Right lobe of liver (tissue), 6 donors: ENCODE results near the gene GRIK1. TPM values are rescaled to one million over a fixed set of nuclear protein-coding genes. Genes with fewer than 3 reads are reported as not detected.

Experiments used
- ATAC-seq, 4 donors: fragments of 200-7000 bp; cut with Tn5 transposase; one replicate each; pipeline ENCODE4 v1.9.1; 2020; ENCODE audit warnings: mild to moderate bottlenecking in 4 of 4, moderate library complexity in 4 of 4
- DNase-seq, 3 donors: peaks; one replicate each; pipeline ENCODE4 v3.0.0-alpha.2; 2020
- H3K27ac ChIP-seq, 3 donors: fragments of 200-600 bp; one replicate each; pipeline ENCODE4 v1.8.0; 2022
- H3K27me3 ChIP-seq, 2 donors: fragments of 200-600 bp; one replicate each; pipeline ENCODE4 v1.8.0; 2022
- H3K36me3 ChIP-seq, 4 donors: fragments of 200-600 bp; sonication (generic) in 1 of 4; one replicate each; pipeline versions ENCODE4 v1.5.1 to v1.8.0; 2017 to 2022; ENCODE audit warnings: control low read depth in 1 of 4
- H3K4me1 ChIP-seq, 4 donors: fragments of 200-600 bp; sonication (generic) in 1 of 4; one replicate each; pipeline versions ENCODE4 v1.5.1 to v1.8.0; 2017 to 2022; ENCODE audit warnings: control low read depth in 1 of 4
- H3K4me3 ChIP-seq, 3 donors: fragments of 200-600 bp; one replicate each; pipeline ENCODE4 v1.8.0; 2022
- H3K9me3 ChIP-seq, 4 donors: fragments of 200-600 bp; sonication (generic) in 1 of 4; one replicate each; pipeline versions ENCODE4 v1.5.1 to v1.8.0; 2017 to 2022; ENCODE audit warnings: control low read depth in 1 of 4
- CTCF ChIP-seq, 4 donors: fragments of 200-600 bp in 3 of 4; fragments of 450-650 bp in 1 of 4; IDR thresholded peaks; one replicate each; pipeline versions ENCODE4 v1.5.1 to v1.8.0; 2016 to 2022; ENCODE audit warnings: antibody characterized with exemption in 4 of 4, mild to moderate bottlenecking in 2 of 4
- POLR2A ChIP-seq: fragments of 450-650 bp; IDR thresholded peaks from one replicate; pipeline ENCODE4 v1.6.1; 2017; ENCODE audit warnings: antibody characterized with exemption, mild to moderate bottlenecking
- WGBS: methylation state at CpG from one replicate; pipeline ENCODE4 v1.1.6; 2018; ENCODE audit warnings: low coverage, low lambda C conversion rate; ENCODE audit not compliant: insufficient coverage; ENCODE audit errors: missing lambda C conversion rate; 5-methylcytosine and 5-hydroxymethylcytosine counted together
- intact Hi-C, 2 donors: fragments of 100-400 bp; cut with DNase I; formaldehyde crosslinking; loops; one replicate each; pipeline versions ENCODE4 v1.11.2 to v1.14.1; 2022
- total RNA-seq, 6 experiments: library from RNA; depleted of rRNA in 2 of 6; stranded (reverse); fragments of >200 nt in 2 of 6; fragmentation: NEBNext Ultra II Directional in 3 of 6; extraction: Animal tissue kit (Norgen Biotek cat#: 25700) in 3 of 6; gene quantifications; one replicate each; pipeline versions ENCODE4 v1.1.0 to v1.2.4, GENCODE V29; 2016 to 2023
- donor health status: DM: no; HTN: yes; CAD: no.
- donor health status: DM: no; HTN: no; CAD: no.
- donor health status: DM: no; HTN: no; CAD: no.
- donor health status: DM: no; HTN: yes; CAD: no.
- donor health status: DM: no; HTN: yes; CAD: no.

GRIK1 gene
- total RNA-seq, 6 experiments from 2014 or later = not detected

- intact Hi-C loops = no loop called here
- no peaks in the 10 kb centered on the region for H3K9me3 ChIP-seq
- H3K4me1 ChIP-seq = no peaks in the 10 kb centered on the region
- no peak overlapping the region for H3K4me3 ChIP-seq
- ATAC-seq = no peak
- H3K27ac ChIP-seq = no peak overlapping the region
- DNase-seq = no peak
- no peak for TF ChIP-seq POLR2A
- TF ChIP-seq CTCF (IDR thresholded peaks at IDR 0.05) = no peak
- H3K36me3 ChIP-seq = no peaks in the 10 kb centered on the region
- whole genome bisulfite sequencing = 100% methylated on average over 1 of the region's 1 CpG
- H3K27me3 ChIP-seq = no peaks in the 10 kb centered on the region
These were observed 417.9 kb downstream of the GRIK1 start for GRCh38 chr21:29521872-29522271.

- H3K9me3 ChIP-seq = no peaks in the 10 kb centered on the region
- no peak for ATAC-seq
- TF ChIP-seq POLR2A = no peak
- no peak for TF ChIP-seq CTCF (IDR thresholded peaks at IDR 0.05)
- WGBS = 62% methylated on average over 3 of the region's 3 CpGs
- no peaks in the 10 kb centered on the region for H3K27me3 ChIP-seq
- intact Hi-C loops = no loop called here
- H3K27ac ChIP-seq = no peak overlapping the region
- H3K4me1 ChIP-seq = no peaks in the 10 kb centered on the region
- no peaks in the 10 kb centered on the region for H3K36me3 ChIP-seq
- no peak for DNase-seq
- H3K4me3 ChIP-seq = no peak overlapping the region
These were observed 419.6 kb downstream of the GRIK1 start for GRCh38 chr21:29520171-29520570.

- H3K36me3 ChIP-seq = no peaks in the 10 kb centered on the region
- no peaks in the 10 kb centered on the region for H3K4me1 ChIP-seq
- intact Hi-C loops = no loop called here
- no peak overlapping the region for H3K27ac ChIP-seq
- DNase-seq (no peak), ATAC-seq (no peak)
- H3K27me3 ChIP-seq = no peaks in the 10 kb centered on the region
- no peak overlapping the region for H3K4me3 ChIP-seq
- H3K9me3 ChIP-seq = peaks cover 0 to 5% (median 0%) of the 10 kb centered on the region in 4 donors
- WGBS = 100% methylated on average over 2 of the region's 2 CpGs
- TF ChIP-seq CTCF (IDR thresholded peaks at IDR 0.05) = no peak
- no peak for TF ChIP-seq POLR2A
These were observed 425.0 kb downstream of the GRIK1 start for GRCh38 chr21:29514652-29515247.

- no peak for DNase-seq
- WGBS = 79% methylated on average over 1 of the region's 1 CpG
- Histone ChIP-seq H3K27ac (no peak overlapping the region), H3K27me3 (no peaks in the 10 kb centered on the region), H3K4me3 (no peak overlapping the region), H3K9me3 (peaks cover 0 to 5% (median 0%) of the 10 kb centered on the region in 4 donors), H3K4me1 (no peaks in the 10 kb centered on the region), H3K36me3 (no peaks in the 10 kb centered on the region)
- TF ChIP-seq CTCF (IDR thresholded peaks at IDR 0.05) (no peak), POLR2A (no peak)
- no peak for ATAC-seq
- intact Hi-C loops = no loop called here
These were observed 426.3 kb downstream of the GRIK1 start for GRCh38 chr21:29513535-29513934.

GRCh38 chr21:29511096-29511495, 428.7 kb downstream of the GRIK1 start:
- intact Hi-C loops = no loop called here
- no peak overlapping the region for H3K4me3 ChIP-seq
- no peak overlapping the region for H3K27ac ChIP-seq
- WGBS = 73% methylated on average over 4 of the region's 4 CpGs
- no peaks in the 10 kb centered on the region for H3K27me3 ChIP-seq
- H3K4me1 ChIP-seq = no peaks in the 10 kb centered on the region
- peaks cover 0 to 5% (median 0%) of the 10 kb centered on the region in 4 donors for H3K9me3 ChIP-seq
- ATAC-seq (no peak), DNase-seq (no peak)
- TF ChIP-seq POLR2A (no peak), CTCF (IDR thresholded peaks at IDR 0.05) (no peak)
- H3K36me3 ChIP-seq = no peaks in the 10 kb centered on the region
